Keratinocyte (primary cell): ENCODE measurements around the gene SUGCT.

ENCODE experiments used
- CTCF ChIP-seq, 3 experiments: IDR thresholded peaks in 1 of 3; conservative IDR thresholded peaks in 1 of 3; optimal IDR thresholded peaks in 1 of 3; 2 replicates in 2 of 3; 3 replicates in 1 of 3; pipeline versions ENCODE3 to v1.5.1; 2011; ENCODE audit warnings: low read length in 3 of 3, mild to moderate bottlenecking in 3 of 3, moderate library complexity in 2 of 3, control low read depth in 1 of 3, inconsistent platforms in 1 of 3; ENCODE audit not compliant: insufficient read depth in 2 of 3; ENCODE audit errors: extremely low read depth in 1 of 3
- EZH2 ChIP-seq: IDR thresholded peaks from one replicate; pipeline ENCODE4 v1.6.1; 2012; ENCODE audit warnings: inconsistent platforms, mild to moderate bottlenecking, low read length, moderate library complexity

GRCh38 chr7:40545739-40546138 lies 410.9 kb downstream of the SUGCT start:
- TF ChIP-seq CTCF (optimal IDR thresholded peaks at IDR 0.05 in 1 of 3, IDR thresholded peaks at IDR 0.05 in 1 of 3, conservative IDR thresholded peaks at IDR 0.05 in 1 of 3; ENCODE audit: extremely low read depth in 1 of 3, insufficient read depth in 2 of 3, low read length in 3 of 3) = no peak
- no peak for TF ChIP-seq EZH2
